LNCAP (cell line): ENCODE data around the gene TRPV3.

ENCODE experiments used
- CTCF ChIP-seq: fragments of 450-650 bp; IDR thresholded peaks from 2 replicates; pipeline ENCODE4 v1.5.1; 2017; ENCODE audit warnings: mild to moderate bottlenecking

The TRPV3 gene

GRCh38 chr17:3471599-3471998, 86.0 kb downstream of the TRPV3 start, which contains the start of gene SPATA22:
TSS of gene SPATA22 (minus strand) at chr17:3471819. CDS start at chr17:3469325, 2,494 bp downstream.
- TF ChIP-seq CTCF: no peak

GRCh38 chr17:3469529-3469928, 88.1 kb downstream of the TRPV3 start:
- TF ChIP-seq CTCF: no peak
